GM21360 (cell line): ENCODE measurements around the gene PCGF6.
"Not testable (repeated sequence)": the region's sequence is repeated elsewhere in the genome, so short reads cannot be mapped to it uniquely, and the experiment has no call there.

Experiments used
- ATAC-seq: cut with Tn5 transposase; IDR thresholded peaks from one replicate; pipeline ENCODE4 v1.9.1; 2021; ENCODE audit warnings: mild to moderate bottlenecking, moderate library complexity; ENCODE audit not compliant: unreplicated experiment

Gene PCGF6

DNA sequence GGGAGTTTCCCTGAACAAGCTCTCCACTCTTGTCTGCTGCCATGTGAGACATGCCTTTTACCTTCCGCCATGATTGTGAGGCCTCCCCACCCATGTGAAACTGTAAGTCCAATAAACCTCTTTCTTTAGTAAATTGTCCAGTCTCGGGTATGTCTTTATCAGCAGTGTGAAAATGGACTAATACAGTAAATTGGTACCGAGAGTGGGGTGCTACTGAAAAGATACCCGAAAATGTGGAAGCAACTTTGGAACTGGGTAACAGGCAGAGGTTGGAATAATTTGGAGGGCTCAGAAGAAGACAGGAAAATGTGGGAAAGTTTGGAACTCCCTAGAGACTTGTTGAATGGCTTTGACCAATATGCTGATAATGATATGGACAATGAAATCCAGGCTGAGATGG, 92.0 kb downstream of the PCGF6 start:
- not testable (repeated sequence) for ATAC-seq

GRCh38 chr10:103257812-103258211, 93.1 kb downstream of the PCGF6 start:
- ATAC-seq = no peak

DNA sequence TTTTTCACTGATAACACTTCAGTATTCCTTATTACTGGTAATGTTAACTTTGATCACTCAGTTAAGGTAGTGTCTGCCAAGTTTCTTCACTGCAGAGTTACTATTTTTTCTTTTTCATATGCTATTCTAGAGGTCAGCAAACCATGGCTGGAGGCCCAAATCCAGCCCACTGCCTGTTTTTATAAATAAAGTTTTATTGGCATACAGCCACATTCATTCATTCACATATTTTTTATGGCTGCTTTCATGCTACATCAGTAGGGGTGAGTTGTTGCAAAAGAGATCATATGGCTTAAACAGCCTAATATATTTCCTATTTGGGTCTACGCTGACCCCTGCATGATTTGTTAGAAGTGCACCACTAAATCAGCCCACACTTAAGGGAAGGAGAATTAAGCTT, 94.3 kb downstream of the PCGF6 start:
- no peak for ATAC-seq

GRCh38 chr10:103254538-103255325, 96.2 kb downstream of the PCGF6 start:
- no peak for ATAC-seq

DNA sequence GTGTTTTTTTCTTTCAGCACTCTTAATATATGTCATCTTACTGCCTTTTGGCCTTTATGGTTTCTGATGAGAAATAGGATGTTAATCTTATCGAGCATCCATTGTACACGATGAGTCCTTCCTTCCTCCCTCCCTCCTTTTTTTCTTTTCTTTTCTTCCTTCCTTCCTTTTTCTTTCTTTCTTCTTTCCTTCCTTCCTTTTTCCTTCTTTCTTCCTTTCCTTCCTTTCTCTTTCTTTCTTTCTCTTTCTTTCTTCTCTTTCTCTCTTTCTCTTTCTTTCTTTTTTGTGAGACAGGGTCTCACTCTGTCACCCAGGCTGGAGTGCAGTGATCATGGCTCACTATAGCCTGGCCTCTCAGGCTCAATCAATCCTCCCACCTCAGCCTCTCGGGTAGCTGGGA, 96.8 kb downstream of the PCGF6 start:
- ATAC-seq = no peak
